Stimulated activated naive CD8-positive, alpha-beta T cell treated with anti-CD3 and anti-CD28 coated beads, Interleukin-15, Interleukin-2, amounts not matched to agents 100 U/mL and 50 U/mL, for 24 hours (primary cell): ENCODE results near the gene DNAI4.
"Not testable (repeated sequence)": the region's sequence is repeated elsewhere in the genome, so short reads cannot be mapped to it uniquely, and the experiment has no call there.

Experiments
- ATAC-seq: fragments of 150-1000 bp; cut with Tn5 transposase; one replicate; pipeline ENCODE4 v1.10.0; 2021
- DNase-seq: peaks from one replicate; pipeline ENCODE4 v3.0.0; 2021

Gene DNAI4

GRCh38 chr1:66929146-66929688, 4.6 kb upstream of the DNAI4 start:
- ATAC-seq (no peak), DNase-seq (no peak)

- ATAC-seq (no peak), DNase-seq (no peak)
Observed at GRCh38 chr1:66927528-66927927, 2.9 kb upstream of the DNAI4 start.

DNA sequence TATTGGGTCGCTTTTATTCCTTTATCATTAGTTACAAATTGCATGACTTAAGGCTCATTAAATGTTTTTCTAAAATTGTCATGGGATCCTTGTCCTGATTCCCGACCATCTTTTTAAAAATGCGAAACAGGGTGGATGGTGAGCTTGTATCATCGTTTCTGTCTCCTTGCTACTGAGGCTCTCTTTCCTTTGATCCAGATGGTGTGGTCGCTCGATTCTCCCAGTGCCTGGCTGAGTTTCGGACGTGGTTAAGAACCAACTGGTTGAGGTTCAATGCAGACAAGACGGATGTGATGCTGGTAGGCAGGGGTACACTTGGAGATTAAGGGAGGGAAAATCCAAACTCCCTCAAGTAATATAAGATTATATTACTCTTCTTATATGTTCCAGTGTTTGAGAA, 1.3 kb upstream of the DNAI4 start:
- no peak for DNase-seq
- no peak for ATAC-seq

- ATAC-seq: no peak
Observed at GRCh38 chr1:66925558-66925910, 878 bp upstream of the DNAI4 start.

DNA sequence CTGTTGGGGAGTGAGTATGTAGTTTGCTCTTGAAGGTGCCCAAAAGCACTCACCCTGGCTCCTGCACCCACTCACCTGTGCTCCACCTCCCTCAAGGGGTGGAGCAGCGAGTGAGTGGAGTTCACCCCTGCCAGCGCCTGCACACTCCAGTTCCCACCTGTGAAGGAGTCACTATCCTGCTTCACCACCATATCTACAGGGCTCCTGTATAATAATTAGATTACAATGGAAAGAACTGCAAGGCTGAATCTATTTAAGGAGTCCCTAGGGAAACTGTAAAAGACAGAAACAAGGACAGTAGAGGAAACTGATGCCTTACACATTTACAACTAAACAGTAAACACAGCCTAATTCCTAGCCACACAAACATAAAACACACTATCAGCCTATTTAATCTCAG, 4.1 kb downstream of the DNAI4 start:
- no peak for ATAC-seq
- no peak for DNase-seq

More at GRCh38 chr1:66925558-66925910, 878 bp upstream of the DNAI4 start:
- no peak for DNase-seq

DNA sequence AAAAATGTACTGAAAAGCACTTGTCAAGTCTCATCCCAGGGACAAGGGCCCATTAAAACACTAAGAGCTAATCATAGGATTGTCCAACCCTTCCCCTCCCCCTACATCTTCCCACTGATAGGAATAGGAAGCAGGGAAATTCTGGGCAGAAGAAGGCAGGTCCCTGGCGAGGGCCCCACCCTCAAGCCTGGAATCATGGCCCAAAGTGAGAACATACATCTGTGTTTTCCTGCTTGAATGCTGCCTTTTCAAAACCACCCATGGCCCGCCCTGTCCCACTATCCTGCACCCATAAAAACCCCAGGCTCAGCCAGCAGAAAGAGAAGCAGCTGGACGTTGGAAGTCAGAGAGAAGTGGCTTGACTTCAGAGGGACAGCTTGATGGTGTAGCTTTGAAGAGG, 4.8 kb downstream of the DNAI4 start:
- ATAC-seq (no peak), DNase-seq (no peak)

DNA sequence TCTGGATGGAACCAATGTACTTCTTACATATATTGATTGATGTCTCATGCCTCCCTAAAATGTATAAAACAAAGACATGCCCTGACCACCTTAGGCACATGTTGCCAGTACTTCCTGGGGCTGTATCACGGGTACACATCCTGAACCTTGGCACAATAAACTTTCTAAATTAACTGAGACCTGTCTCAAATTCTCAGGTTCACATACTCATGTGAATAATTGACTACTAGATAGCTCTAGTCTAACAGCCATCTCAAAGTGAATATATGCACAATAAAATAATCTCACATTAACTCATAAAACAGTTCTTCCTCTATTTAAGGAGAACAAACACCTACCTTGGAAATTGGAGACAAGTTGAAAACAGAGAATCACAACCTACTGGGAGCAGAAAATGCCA, 5.6 kb downstream of the DNAI4 start:
- ATAC-seq (no peak), DNase-seq (no peak)

DNA sequence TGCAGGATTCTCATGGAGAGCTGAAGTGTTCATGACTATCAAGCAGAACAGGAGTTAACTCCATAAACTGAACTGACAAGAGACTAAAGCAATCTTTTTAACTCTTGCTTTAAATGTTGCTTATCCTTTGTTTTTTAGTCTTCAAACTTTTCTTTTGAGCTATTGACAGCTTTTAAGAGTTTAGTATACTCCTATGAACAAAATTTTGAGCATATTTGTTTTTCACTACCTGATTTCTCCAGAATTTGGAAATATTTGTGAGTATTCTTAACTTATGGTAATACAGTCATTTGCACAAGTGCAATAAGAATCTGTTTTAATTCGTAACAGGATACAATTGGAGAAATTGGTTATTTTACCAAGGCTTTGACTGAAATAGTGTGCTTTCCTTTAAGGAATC, 7.2 kb downstream of the DNAI4 start:
- no peak for DNase-seq
- no peak for ATAC-seq

- no peak for ATAC-seq
- DNase-seq: no peak
Observed at GRCh38 chr1:66916320-66916719, 8.3 kb downstream of the DNAI4 start.

DNA sequence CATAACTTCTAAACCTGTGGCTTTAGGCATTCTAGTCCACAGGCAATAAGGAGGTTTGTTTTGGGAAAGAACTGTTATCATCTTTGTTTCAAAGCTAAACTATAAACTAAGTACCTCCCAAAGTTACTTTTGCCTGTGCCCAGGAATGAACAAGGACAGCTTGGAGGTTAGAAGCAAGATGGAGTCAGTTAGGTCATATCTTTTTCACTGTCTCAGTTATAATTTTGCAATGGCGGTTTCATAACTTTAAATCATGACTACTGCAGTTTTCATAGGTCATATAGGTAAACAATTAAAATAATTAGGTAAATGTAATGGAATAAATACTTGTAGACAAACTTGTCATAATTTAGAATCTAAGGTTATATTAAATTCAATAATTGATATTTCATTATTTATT, 9.5 kb downstream of the DNAI4 start:
- DNase-seq, ATAC-seq: not testable (repeated sequence)

DNA sequence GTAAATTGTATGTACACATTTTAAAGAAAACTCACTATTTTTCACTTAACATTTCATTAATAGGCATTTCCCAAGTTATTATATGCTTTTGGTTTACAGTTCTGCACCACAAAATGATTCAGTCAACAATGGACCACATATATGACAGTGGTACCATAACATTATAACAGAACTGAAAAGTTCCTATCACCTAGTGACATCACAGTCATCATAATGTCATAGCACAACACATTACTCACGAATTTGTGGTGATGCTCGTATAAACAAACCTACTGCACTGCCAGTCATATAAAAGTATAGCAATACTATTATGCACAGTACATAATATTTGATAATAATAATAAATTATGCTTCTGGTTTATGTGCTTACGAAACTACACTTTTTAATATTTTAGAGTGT, 30.9 kb downstream of the DNAI4 start:
- no peak for ATAC-seq

DNA sequence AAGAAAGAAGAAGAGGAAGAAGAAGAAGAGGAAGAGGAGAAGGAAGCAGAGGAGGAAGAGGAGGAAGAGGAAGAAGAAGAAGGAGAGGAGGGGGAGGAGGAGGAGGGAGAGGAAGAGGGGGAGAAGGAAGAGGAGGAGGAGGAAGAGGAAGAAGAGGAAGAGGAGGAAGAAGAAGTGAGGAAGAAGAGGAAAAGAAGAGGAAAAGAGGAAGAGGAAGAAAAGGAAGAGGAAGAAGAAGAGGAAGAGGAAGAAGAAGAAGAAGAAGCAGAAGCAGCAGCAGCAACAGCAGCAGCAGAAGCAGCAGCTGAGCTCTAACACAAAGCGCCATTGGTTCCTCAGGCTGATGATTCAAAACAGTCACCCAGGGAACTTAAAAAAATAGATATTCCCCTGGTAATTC, 34.0 kb downstream of the DNAI4 start:
- DNase-seq (no peak), ATAC-seq (no peak)

More for the DNA sequence above, 30.9 kb downstream of the DNAI4 start:
- DNase-seq: no peak

DNA sequence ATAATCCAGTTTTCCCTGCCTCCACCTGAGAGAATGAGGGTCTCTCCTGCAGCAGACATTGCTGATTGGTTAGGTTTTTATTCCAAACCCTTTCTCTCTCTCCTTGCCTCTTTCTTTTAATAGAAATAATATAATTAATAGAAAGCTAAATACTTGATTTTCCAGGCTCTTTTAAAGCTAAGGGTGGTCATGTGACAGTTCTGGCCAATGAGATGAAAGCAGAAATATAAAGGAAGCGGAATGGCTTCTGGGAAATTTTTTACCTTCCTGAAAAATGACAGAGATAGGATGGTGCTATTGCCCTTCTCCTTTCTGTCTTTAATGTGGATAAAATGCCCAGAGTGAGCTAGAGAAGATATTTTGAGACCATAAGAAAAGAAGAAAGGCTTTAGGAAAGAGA, 35.6 kb downstream of the DNAI4 start:
- ATAC-seq (no peak), DNase-seq (no peak)

GRCh38 chr1:66876664-66877063, 48.0 kb downstream of the DNAI4 start:
- no peak for ATAC-seq
- DNase-seq: no peak

DNA sequence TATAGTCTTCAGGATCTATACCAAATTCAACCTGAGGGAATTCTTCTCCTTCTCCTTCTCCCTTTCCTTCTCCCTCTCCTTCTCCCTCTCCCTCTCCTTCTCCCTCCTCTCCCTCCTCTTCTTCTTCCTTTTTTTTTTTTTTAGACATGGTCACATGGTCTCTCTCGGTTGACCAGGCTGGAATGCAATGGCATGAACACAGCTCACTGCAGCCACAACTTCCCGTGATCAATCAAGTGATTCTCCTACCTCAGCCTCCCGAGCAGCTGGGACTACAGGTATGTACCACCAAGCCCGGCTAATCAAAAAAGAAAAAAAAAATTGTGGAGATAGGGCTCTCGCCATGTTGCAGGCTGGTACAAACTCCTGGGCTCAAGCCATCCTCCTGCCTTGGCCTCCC, 51.5 kb downstream of the DNAI4 start:
- ATAC-seq (no peak), DNase-seq (no peak)

DNA sequence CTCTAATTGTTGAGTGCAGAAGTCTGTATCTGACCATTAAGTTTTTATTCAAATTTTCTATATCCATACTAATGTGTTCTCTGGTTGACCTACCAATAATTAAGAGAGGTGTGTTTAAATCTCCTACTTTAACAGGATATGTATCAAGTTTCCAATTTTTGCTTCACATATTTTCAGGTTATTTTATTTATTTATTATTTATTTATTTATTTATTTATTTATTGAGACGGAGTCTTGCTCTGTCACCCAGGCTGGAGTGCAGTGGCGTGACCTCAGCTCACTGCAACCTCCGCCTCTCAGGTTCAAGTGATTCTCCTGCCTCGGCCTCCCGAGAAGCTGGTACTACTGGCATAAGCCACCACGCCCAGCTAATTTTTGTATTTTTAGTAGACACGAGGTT, 52.6 kb downstream of the DNAI4 start:
- not testable (repeated sequence) for ATAC-seq, DNase-seq

DNA sequence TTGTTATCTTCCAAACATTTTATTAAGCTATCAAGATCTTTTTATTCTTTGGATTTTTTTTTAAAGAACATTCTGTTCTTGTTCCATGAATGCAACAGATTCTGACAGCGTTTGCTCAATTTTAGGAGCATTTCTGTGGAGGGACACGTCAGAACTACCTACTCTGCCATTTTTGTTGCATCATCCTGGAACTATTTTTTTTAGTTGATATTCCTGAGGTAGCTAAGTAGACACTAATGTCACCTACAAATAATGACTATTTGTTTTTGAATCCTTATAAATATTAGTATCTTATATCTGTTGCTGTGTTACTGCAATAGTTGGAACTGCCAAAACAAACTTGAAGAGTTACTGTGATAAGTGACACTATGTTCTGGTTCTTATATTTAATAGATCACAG, 57.2 kb downstream of the DNAI4 start:
- no peak for ATAC-seq
- DNase-seq: no peak

DNA sequence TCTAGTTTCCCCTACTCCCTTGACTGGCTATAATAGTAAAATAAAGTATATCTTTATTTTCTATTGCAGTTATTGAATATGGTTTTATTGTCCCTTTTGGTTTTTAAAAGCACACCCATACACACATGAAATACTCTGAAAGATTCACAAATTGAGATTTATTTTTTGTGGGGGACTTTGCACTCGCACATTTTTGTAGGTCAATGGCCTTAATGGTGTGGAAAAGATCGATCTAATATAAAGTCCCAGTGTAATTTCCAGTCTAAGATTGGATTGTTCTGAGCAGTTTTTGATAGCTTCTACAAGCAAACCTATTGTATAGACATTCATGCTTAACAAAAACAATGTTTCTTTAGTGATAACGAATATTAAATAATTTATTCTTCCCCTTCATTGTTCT, 64.1 kb downstream of the DNAI4 start:
- no peak for ATAC-seq
- DNase-seq: no peak

DNA sequence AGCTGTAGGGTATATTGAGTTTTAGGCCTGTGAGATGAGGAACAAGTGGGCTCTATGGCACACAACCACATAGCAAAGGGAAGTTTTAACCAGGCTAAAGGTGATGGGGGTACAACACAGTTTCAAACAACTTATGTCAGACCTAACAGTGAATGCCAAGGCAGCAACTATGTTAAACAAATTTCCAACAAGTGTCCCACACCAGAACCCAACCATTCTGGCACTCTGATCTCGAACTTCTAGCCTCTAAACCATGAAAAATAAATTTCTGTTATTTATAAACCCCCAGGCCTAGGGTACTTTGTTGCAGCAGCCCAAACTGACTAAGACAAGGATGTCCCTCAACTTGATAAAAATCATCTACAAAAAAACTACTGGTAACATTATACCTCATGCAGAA, 71.3 kb downstream of the DNAI4 start:
- no peak for DNase-seq
- no peak for ATAC-seq

- ATAC-seq (no peak), DNase-seq (no peak)
Observed at GRCh38 chr1:66852870-66853269, 71.8 kb downstream of the DNAI4 start.

GRCh38 chr1:66850989-66851388, 73.7 kb downstream of the DNAI4 start:
- ATAC-seq: no peak
- DNase-seq: no peak

- ATAC-seq (no peak), DNase-seq (no peak)
Observed at GRCh38 chr1:66848193-66848592, 76.5 kb downstream of the DNAI4 start.

- DNase-seq (no peak), ATAC-seq (no peak)
Observed at GRCh38 chr1:66840929-66841328, 83.7 kb downstream of the DNAI4 start.

GRCh38 chr1:66834926-66835325, 89.7 kb downstream of the DNAI4 start:
- no peak for DNase-seq

GRCh38 chr1:66833112-66833511, 91.5 kb downstream of the DNAI4 start:
- ATAC-seq (no peak), DNase-seq (no peak)

More at GRCh38 chr1:66834926-66835325, 89.7 kb downstream of the DNAI4 start:
- no peak for ATAC-seq
